ENCODE results near the gene FGGY.

DNA sequence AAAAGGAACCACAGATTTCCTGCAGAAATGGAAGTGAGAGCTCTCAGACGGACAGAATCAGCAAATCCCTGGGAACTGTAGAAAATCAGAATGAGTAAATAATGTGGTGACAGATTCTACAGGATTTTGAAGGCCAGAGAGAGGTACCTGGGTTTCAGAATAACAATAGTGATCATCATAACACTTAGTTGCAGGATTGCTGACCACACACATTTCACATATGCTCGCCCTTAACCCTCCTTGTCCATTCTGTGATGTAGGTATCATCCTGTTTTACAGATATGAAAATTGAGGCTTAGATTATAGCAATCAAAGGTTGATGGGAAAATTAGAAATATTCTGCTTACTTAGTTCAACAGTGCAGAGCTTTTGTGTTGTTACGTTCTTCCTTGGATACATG, 419.9 kb downstream of the FGGY start:
- TF ChIP-seq SUZ12 (IDR thresholded peaks at IDR 0.05; ENCODE audit: extremely low read depth, insufficient read depth, insufficient read length): no peak
- TF ChIP-seq YY1 (IDR thresholded peaks at IDR 0.05; ENCODE audit: insufficient read depth, insufficient read length): no peak
- no peak for TF ChIP-seq ZNF274 (IDR thresholded peaks at IDR 0.05; ENCODE audit: low read depth, low read length)

Measured in NT2/D1 (cell line).